ENCODE measurements around the gene WDFY2.

Gene WDFY2

GRCh38 chr13:51782026-51782710, 197.9 kb downstream of the WDFY2 start:
- Histone ChIP-seq H3K9ac (ENCODE audit: low read depth, low read length, poor library complexity, severe bottlenecking) (no peak overlapping the region), H2AFZ (ENCODE audit: low read length) (no peak overlapping the region), H3K4me2 (ENCODE audit: low read depth, low read length, poor library complexity, severe bottlenecking) (no peak overlapping the region), H3K36me3 (ENCODE audit: insufficient read depth, low read length) (no peaks in the 10 kb centered on the region), H4K20me1 (ENCODE audit: insufficient read depth, low read length, poor library complexity, severe bottlenecking) (no peaks in the 10 kb centered on the region), H3K27me3 (ENCODE audit: insufficient read depth, low read length, poor library complexity, severe bottlenecking) (no peaks in the 10 kb centered on the region), H3F3A (ENCODE audit: low read depth) (no peaks in the 10 kb centered on the region), H3K4me3 (ENCODE audit: low read length, poor library complexity, severe bottlenecking) (no peak overlapping the region), H3K9me2 (replicated peaks; ENCODE audit: low read depth, low read length) (no peaks in the 10 kb centered on the region), H3K4me1 (ENCODE audit: insufficient read depth, low read length, poor library complexity, severe bottlenecking) (no peaks in the 10 kb centered on the region), H3K79me2 (ENCODE audit: insufficient read depth, low read length) (no peaks in the 10 kb centered on the region), H3K9me3 (ENCODE audit: insufficient read depth, low read depth, low read length) (no peaks in the 10 kb centered on the region)
- no peak for TF ChIP-seq CTCF (conservative IDR thresholded peaks at IDR 0.05; ENCODE audit: low read length)

- no peak overlapping the region for H3K9ac ChIP-seq (ENCODE audit: low read depth, low read length, poor library complexity, severe bottlenecking)
- TF ChIP-seq CTCF (conservative IDR thresholded peaks at IDR 0.05; ENCODE audit: low read length), result no peak
- no peak for TF ChIP-seq EZH2phosphoT487 (IDR thresholded peaks at IDR 0.05; ENCODE audit: borderline replicate concordance)
- no peaks in the 10 kb centered on the region for H3K36me3 ChIP-seq (ENCODE audit: insufficient read depth, low read length)
- no peaks in the 10 kb centered on the region for H3F3A ChIP-seq (ENCODE audit: low read depth)
- H3K79me2 ChIP-seq (ENCODE audit: insufficient read depth, low read length), result no peaks in the 10 kb centered on the region
- no peaks in the 10 kb centered on the region for H3K4me1 ChIP-seq (ENCODE audit: insufficient read depth, low read length, poor library complexity, severe bottlenecking)
- H3K4me3 ChIP-seq (ENCODE audit: low read length, poor library complexity, severe bottlenecking), result no peak overlapping the region
- no peak overlapping the region for H3K4me2 ChIP-seq (ENCODE audit: low read depth, low read length, poor library complexity, severe bottlenecking)
- H2AFZ ChIP-seq (ENCODE audit: low read length), result no peak overlapping the region
- H3K9me3 ChIP-seq (ENCODE audit: insufficient read depth, low read depth, low read length), result no peaks in the 10 kb centered on the region
- H3K27me3 ChIP-seq (ENCODE audit: insufficient read depth, low read length, poor library complexity, severe bottlenecking), result no peaks in the 10 kb centered on the region
- no peaks in the 10 kb centered on the region for H3K9me2 ChIP-seq (replicated peaks; ENCODE audit: low read depth, low read length)
- H4K20me1 ChIP-seq (ENCODE audit: insufficient read depth, low read length, poor library complexity, severe bottlenecking), result no peaks in the 10 kb centered on the region
These were observed 199.3 kb downstream of the WDFY2 start for GRCh38 chr13:51783428-51784094.

GRCh38 chr13:51784097-51784496, 199.8 kb downstream of the WDFY2 start:
- Histone ChIP-seq H3K9me2 (replicated peaks; ENCODE audit: low read depth, low read length) (no peaks in the 10 kb centered on the region), H3K4me3 (ENCODE audit: low read length, poor library complexity, severe bottlenecking) (no peak overlapping the region), H3K9ac (ENCODE audit: low read depth, low read length, poor library complexity, severe bottlenecking) (no peak overlapping the region), H3K4me1 (ENCODE audit: insufficient read depth, low read length, poor library complexity, severe bottlenecking) (no peaks in the 10 kb centered on the region), H3K79me2 (ENCODE audit: insufficient read depth, low read length) (no peaks in the 10 kb centered on the region), H3F3A (ENCODE audit: low read depth) (no peaks in the 10 kb centered on the region), H4K20me1 (ENCODE audit: insufficient read depth, low read length, poor library complexity, severe bottlenecking) (no peaks in the 10 kb centered on the region), H3K9me3 (ENCODE audit: insufficient read depth, low read depth, low read length) (no peaks in the 10 kb centered on the region), H3K36me3 (ENCODE audit: insufficient read depth, low read length) (no peaks in the 10 kb centered on the region), H3K27me3 (ENCODE audit: insufficient read depth, low read length, poor library complexity, severe bottlenecking) (no peaks in the 10 kb centered on the region), H3K4me2 (ENCODE audit: low read depth, low read length, poor library complexity, severe bottlenecking) (no peak overlapping the region), H2AFZ (ENCODE audit: low read length) (no peak overlapping the region)
- TF ChIP-seq EZH2phosphoT487 (IDR thresholded peaks at IDR 0.05; ENCODE audit: borderline replicate concordance), result no peak
